ENCODE data around the gene PCDHGA10. TPM values are rescaled to one million over a fixed set of nuclear protein-coding genes. Genes with fewer than 3 reads are reported as not detected.
"Not testable (repeated sequence)": the region's sequence is repeated elsewhere in the genome, so short reads cannot be mapped to it uniquely, and the experiment has no call there.

Gene PCDHGA10
- total RNA-seq, 2 experiments from 2014 or later = not detected

DNA sequence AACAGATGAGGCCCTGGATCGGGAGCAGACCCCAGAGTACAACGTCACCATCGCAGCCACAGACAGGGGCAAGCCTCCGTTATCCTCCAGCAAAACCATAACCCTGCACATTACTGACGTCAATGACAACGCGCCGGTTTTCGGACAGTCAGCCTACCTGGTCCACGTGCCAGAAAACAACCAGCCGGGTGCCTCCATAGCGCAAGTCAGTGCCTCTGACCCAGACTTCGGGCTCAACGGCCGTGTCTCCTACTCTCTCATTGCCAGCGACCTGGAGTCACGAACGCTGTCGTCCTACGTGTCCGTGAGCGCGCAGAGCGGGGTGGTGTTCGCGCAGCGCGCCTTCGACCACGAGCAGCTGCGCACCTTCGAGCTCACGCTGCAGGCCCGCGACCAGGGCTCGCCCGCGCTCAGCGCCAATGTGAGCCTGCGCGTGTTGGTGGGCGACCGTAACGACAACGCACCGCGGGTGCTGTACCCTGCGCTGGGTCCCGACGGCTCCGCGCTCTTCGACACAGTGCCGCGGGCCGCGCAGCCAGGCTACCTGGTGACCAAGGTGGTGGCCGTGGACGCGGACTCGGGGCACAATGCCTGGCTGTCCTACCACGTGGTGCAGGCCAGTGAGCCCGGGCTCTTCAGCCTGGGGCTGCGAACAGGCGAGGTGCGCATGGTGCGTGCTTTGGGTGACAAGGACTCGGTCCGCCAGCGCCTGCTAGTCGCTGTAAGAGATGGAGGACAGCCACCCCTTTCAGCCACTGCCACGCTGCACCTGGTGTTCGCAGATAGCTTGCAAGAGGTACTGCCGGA lies 6.5 kb downstream of the PCDHGA10 start:
- peaks cover 11% of the 10 kb centered on the region for H3K36me3 Mint-ChIP-seq
- peaks cover 8% of the 10 kb centered on the region for H3K9me3 Mint-ChIP-seq (ENCODE audit: low read depth)
- H3K27me3 Mint-ChIP-seq = peaks cover 77% of the 10 kb centered on the region
- no peak overlapping the region for H3K27ac Mint-ChIP-seq
- CTCF ChIA-PET = interaction anchor here (1.1 to 2.1 kb wide), 5 partner anchors 11 to 145 kb away, joined by 3 to 23 read pairs (median 8); partner anchors contain the start of gene PCDHGA12
- ATAC-seq (no peak), DNase-seq (no peak)
- no peak overlapping the region for H3K4me3 Mint-ChIP-seq
- peaks cover 12% of the 10 kb centered on the region for H3K4me1 Mint-ChIP-seq

DNA sequence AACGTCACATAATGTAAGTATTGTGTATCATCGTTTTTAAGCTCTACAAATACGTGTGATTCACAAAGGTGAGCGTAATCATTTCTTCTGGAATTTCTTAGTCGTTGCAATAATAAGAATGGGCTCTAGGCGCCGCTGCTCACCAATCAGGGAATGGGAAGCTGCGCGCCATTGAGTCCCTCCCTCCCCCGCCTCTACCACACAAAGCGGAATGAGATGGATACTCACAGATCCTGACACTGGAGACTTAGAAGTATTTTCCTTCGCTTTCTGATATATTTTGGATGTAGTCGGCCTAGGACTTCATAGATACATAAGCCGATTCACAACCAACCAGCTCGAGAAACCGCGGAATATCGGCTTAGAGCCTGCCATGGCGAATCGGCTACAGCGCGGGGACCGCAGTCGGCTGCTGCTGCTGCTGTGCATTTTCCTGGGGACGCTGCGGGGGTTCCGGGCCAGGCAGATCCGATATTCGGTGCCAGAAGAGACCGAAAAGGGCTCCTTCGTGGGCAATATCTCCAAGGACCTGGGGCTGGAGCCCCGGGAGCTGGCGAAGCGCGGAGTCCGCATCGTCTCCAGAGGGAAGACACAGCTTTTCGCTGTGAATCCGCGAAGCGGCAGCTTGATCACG lies 8.2 kb downstream of the PCDHGA10 start, which contains the start of gene PCDHGA11:
TSS of gene PCDHGA11 (plus strand) at position 197 of the 634 bp plus-strand sequence. CDS start at position 374, 177 bp downstream.
- Mint-ChIP-seq H3K4me3 (peak within 1 kb of the TSS; percentile 65), H3K9me3 (ENCODE audit: low read depth) (peaks cover 8% of the 10 kb centered on the region), H3K27ac (peak within 1 kb of the TSS; percentile 54), H3K36me3 (peaks cover 7% of the 10 kb centered on the region), H3K27me3 (peaks cover 76% of the 10 kb centered on the region), H3K4me1 (peaks cover 9% of the 10 kb centered on the region)
- DNase-seq = peak; percentile 57
- ATAC-seq = no peak
- CTCF ChIA-PET = interaction anchor here (0.8 to 2.4 kb wide), 23 partner anchors 8 to 221 kb away, joined by 3 to 23 read pairs (median 4); partner anchors contain the start of genes PCDHB11, PCDHGA10, PCDHGA12 and PCDHGA4

DNA sequence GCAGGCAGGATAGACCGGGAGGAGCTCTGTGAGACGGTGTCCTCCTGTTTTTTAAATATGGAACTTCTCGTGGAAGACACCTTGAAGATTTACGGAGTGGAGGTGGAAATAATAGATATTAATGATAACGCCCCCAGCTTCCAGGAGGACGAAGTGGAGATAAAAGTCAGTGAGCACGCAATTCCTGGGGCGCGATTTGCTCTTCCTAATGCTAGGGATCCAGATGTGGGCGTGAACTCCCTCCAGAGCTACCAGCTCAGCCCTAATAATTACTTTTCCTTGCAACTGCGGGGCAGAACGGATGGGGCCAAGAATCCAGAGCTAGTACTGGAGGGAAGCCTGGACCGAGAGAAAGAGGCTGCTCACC lies 8.7 kb downstream of the PCDHGA10 start:
- DNase-seq (no peak), ATAC-seq (no peak)
- peaks cover 8% of the 10 kb centered on the region for H3K9me3 Mint-ChIP-seq (ENCODE audit: low read depth)
- peaks cover 7% of the 10 kb centered on the region for H3K36me3 Mint-ChIP-seq
- H3K4me1 Mint-ChIP-seq = peaks cover 9% of the 10 kb centered on the region
- H3K27me3 Mint-ChIP-seq = peaks cover 73% of the 10 kb centered on the region
- H3K4me3 Mint-ChIP-seq = peak overlapping the region; percentile 65
- CTCF ChIA-PET = interaction anchor here (0.6 to 2.4 kb wide), 20 partner anchors 8 to 222 kb away, joined by 3 to 23 read pairs (median 4); partner anchors contain the start of genes PCDHB11, PCDHGA10, PCDHGA12 and PCDHGA5
- H3K27ac Mint-ChIP-seq = peak overlapping the region; percentile 54

DNA sequence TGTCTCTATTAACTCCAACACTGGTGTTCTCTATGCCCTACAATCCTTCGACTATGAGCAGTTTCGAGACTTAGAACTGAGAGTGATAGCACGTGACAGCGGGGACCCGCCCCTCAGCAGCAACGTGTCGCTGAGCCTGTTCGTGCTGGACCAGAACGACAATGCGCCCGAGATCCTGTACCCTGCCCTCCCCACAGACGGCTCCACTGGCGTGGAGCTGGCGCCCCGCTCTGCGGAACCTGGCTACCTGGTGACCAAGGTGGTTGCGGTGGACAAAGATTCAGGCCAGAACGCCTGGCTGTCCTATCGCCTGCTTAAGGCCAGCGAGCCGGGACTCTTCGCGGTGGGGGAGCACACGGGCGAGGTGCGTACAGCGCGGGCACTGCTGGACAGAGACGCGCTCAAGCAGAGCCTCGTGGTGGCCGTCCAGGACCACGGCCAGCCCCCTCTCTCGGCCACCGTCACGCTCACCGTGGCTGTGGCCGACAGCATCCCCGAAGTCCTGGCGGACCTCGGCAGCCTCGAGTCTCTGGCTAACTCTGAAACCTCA lies 10.0 kb downstream of the PCDHGA10 start:
- H3K36me3 Mint-ChIP-seq = peaks cover 7% of the 10 kb centered on the region
- peaks cover 7% of the 10 kb centered on the region for H3K4me1 Mint-ChIP-seq
- ATAC-seq = no peak
- DNase-seq = no peak
- H3K27ac Mint-ChIP-seq = no peak overlapping the region
- CTCF ChIA-PET = interaction anchor here (1.1 to 2.4 kb wide), 2 partner anchors 10 to 100 kb away, joined by 3 to 6 read pairs; partner anchors contain the start of gene PCDHGA10
- H3K9me3 Mint-ChIP-seq (ENCODE audit: low read depth) = peaks cover 8% of the 10 kb centered on the region
- H3K4me3 Mint-ChIP-seq = no peak overlapping the region
- peaks cover 73% of the 10 kb centered on the region for H3K27me3 Mint-ChIP-seq

DNA sequence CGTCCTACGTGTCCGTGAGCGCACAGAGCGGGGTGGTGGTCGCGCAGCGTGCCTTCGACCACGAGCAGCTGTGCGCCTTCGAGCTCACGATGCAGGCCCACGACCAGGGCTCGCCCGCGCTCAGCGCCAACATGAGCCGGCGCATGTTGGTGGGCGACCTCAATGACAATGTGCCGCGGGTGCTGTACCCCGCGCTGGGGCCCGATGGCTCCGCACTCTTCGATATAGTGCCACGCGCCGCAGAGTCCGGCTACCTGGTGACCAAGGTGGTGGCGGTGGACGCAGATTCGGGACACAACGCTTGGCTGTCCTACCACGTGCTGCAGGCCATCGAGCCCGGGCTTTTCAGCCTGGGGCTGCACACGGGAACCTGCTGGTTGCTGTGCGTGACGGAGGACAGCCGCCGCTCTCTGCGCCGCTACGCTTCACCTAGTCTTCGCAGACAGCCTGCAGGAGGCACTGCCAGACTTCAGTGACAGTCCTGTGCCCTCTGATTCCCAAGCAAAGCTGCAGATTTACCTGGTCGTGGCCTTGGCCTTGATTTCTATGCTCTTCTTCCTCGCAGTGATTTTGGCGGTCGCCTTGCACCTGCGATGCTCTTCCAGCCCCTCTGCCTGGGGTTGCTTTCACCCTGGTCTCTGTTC lies 15.1 kb downstream of the PCDHGA10 start:
- Mint-ChIP-seq H3K4me3 (no peak overlapping the region), H3K9me3 (ENCODE audit: low read depth) (peaks cover 14% of the 10 kb centered on the region), H3K4me1 (peaks cover 5% of the 10 kb centered on the region), H3K27me3 (peaks cover 60% of the 10 kb centered on the region), H3K36me3 (peaks cover 4% of the 10 kb centered on the region), H3K27ac (no peak overlapping the region)
- DNase-seq (no peak), ATAC-seq (no peak)
- CTCF ChIA-PET = no interaction called here

DNA sequence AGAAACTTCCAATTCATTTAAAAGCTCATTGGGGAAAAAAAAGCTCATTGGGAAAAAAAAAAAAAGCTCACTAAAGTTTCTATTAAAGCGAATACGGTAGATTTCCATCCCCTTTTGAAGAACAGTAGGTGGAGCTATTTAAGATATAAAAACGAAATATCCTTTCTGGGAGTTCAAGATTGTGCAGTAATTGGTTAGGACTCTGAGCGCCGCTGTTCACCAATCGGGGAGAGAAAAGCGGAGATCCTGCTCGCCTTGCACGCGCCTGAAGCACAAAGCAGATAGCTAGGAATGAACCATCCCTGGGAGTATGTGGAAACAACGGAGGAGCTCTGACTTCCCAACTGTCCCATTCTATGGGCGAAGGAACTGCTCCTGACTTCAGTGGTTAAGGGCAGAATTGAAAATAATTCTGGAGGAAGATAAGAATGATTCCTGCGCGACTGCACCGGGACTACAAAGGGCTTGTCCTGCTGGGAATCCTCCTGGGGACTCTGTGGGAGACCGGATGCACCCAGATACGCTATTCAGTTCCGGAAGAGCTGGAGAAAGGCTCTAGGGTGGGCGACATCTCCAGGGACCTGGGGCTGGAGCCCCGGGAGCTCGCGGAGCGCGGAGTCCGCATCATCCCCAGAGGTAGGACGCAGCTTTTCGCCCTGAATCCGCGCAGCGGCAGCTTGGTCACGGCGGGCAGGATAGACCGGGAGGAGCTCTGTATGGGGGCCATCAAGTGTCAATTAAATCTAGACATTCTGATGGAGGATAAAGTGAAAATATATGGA lies 17.7 kb downstream of the PCDHGA10 start, which contains the start of gene PCDHGA12:
TSS of gene PCDHGA12 (plus strand) at position 176 of the 782 bp plus-strand sequence. CDS start at position 429, 253 bp downstream.
- Mint-ChIP-seq H3K4me1 (peaks cover 5% of the 10 kb centered on the region), H3K36me3 (peaks cover 6% of the 10 kb centered on the region), H3K9me3 (ENCODE audit: low read depth) (peaks cover 18% of the 10 kb centered on the region), H3K4me3 (peak within 1 kb of the TSS; percentile 43), H3K27ac (peak within 1 kb of the TSS; percentile 69), H3K27me3 (peaks cover 52% of the 10 kb centered on the region)
- CTCF ChIA-PET = interaction anchor here (0.7 to 2.2 kb wide), 19 partner anchors 10 to 134 kb away, joined by 3 to 23 read pairs (median 3); partner anchors contain the start of genes PCDHGA1, PCDHGA10, PCDHGA11 and PCDHGA6
- no peak for DNase-seq
- ATAC-seq = no peak

DNA sequence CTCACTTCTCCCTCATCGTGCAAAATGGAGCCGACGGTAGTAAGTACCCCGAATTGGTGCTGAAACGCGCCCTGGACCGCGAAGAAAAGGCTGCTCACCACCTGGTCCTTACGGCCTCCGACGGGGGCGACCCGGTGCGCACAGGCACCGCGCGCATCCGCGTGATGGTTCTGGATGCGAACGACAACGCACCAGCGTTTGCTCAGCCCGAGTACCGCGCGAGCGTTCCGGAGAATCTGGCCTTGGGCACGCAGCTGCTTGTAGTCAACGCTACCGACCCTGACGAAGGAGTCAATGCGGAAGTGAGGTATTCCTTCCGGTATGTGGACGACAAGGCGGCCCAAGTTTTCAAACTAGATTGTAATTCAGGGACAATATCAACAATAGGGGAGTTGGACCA lies 18.5 kb downstream of the PCDHGA10 start:
- H3K4me1 Mint-ChIP-seq = peaks cover 5% of the 10 kb centered on the region
- DNase-seq = no peak
- peaks cover 47% of the 10 kb centered on the region for H3K27me3 Mint-ChIP-seq
- H3K36me3 Mint-ChIP-seq = peaks cover 6% of the 10 kb centered on the region
- no peak for ATAC-seq
- no peak overlapping the region for H3K27ac Mint-ChIP-seq
- peaks cover 18% of the 10 kb centered on the region for H3K9me3 Mint-ChIP-seq (ENCODE audit: low read depth)
- peak overlapping the region; percentile 29 for H3K4me3 Mint-ChIP-seq
- CTCF ChIA-PET = interaction anchor here (1.0 to 2.2 kb wide), 8 partner anchors 11 to 101 kb away, joined by 3 to 23 read pairs (median 5); partner anchors contain the start of genes PCDHGA1, PCDHGA11, PCDHGB5 and PCDHGB7

DNA sequence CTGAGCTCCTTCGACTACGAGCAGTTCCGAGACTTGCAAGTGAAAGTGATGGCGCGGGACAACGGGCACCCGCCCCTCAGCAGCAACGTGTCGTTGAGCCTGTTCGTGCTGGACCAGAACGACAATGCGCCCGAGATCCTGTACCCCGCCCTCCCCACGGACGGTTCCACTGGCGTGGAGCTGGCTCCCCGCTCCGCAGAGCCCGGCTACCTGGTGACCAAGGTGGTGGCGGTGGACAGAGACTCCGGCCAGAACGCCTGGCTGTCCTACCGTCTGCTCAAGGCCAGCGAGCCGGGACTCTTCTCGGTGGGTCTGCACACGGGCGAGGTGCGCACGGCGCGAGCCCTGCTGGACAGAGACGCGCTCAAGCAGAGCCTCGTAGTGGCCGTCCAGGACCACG lies 19.5 kb downstream of the PCDHGA10 start:
- CTCF ChIA-PET, H3K36me3 Mint-ChIP-seq, H3K4me3 Mint-ChIP-seq, H3K4me1 Mint-ChIP-seq, DNase-seq, ATAC-seq: not testable (repeated sequence)
- Mint-ChIP-seq H3K27ac (peak overlapping the region; percentile 5), H3K27me3 (peaks cover 46% of the 10 kb centered on the region), H3K9me3 (ENCODE audit: low read depth) (peaks cover 18% of the 10 kb centered on the region)

DNA sequence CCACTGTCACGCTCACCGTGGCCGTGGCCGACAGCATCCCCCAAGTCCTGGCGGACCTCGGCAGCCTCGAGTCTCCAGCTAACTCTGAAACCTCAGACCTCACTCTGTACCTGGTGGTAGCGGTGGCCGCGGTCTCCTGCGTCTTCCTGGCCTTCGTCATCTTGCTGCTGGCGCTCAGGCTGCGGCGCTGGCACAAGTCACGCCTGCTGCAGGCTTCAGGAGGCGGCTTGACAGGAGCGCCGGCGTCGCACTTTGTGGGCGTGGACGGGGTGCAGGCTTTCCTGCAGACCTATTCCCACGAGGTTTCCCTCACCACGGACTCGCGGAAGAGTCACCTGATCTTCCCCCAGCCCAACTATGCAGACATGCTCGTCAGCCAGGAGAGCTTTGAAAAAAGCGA lies 19.9 kb downstream of the PCDHGA10 start:
- H3K36me3 Mint-ChIP-seq, H3K27ac Mint-ChIP-seq, H3K4me1 Mint-ChIP-seq, CTCF ChIA-PET, ATAC-seq, H3K4me3 Mint-ChIP-seq, DNase-seq: not testable (repeated sequence)
- Mint-ChIP-seq H3K27me3 (peaks cover 46% of the 10 kb centered on the region), H3K9me3 (ENCODE audit: low read depth) (peaks cover 18% of the 10 kb centered on the region)

DNA sequence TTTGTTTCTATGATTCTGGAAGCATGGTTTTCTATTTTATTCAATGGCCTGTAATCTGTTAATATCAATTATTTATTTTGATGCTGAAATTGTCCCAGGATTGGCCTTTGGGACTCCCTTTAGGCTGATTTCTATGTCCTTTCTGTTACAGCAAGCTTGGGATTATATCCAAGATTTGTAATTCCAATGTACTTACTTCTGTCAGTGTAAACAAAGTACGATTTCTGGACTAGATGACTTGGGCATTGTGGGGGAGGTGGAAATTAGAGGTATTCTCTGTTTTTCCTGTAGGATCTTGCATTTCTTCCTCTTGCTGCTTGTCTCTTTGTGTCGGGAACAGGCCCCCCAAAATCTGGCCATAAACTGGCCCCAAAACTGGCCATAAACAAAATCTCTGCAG lies 21.2 kb downstream of the PCDHGA10 start:
- peaks cover 38% of the 10 kb centered on the region for H3K27me3 Mint-ChIP-seq
- peaks cover 6% of the 10 kb centered on the region for H3K36me3 Mint-ChIP-seq
- H3K4me3 Mint-ChIP-seq = no peak overlapping the region
- ATAC-seq = no peak
- peaks cover 14% of the 10 kb centered on the region for H3K9me3 Mint-ChIP-seq (ENCODE audit: low read depth)
- H3K27ac Mint-ChIP-seq = no peak overlapping the region
- DNase-seq = no peak
- CTCF ChIA-PET = no interaction called here
- peaks cover 5% of the 10 kb centered on the region for H3K4me1 Mint-ChIP-seq

DNA sequence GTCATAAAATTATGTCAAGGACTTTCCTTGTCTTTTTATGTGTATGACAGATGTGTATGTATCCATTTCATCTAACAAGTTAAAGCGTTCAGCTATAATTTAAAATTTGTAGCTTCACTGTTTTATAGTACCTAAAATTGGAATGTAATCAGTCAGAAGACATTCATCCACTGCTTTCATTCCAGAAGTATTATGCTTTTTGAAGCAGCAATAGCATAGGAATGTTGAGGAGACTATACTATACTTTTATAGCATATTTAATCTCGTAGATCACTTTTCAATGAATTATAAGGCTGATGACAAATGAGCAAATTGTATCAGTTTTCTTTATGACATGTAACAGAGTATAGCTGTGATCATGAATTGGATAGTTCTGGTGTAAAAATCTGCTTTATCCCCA lies 24.4 kb downstream of the PCDHGA10 start:
- CTCF ChIA-PET = interaction anchor here (0.7 to 1.5 kb wide), 4 partner anchors 20 to 127 kb away, joined by 3 to 4 read pairs (median 3); partner anchors contain the start of gene PCDHGB7
- Mint-ChIP-seq H3K4me1 (no peaks in the 10 kb centered on the region), H3K4me3 (no peak overlapping the region), H3K9me3 (ENCODE audit: low read depth) (peaks cover 3% of the 10 kb centered on the region), H3K27me3 (peaks cover 18% of the 10 kb centered on the region), H3K27ac (no peak overlapping the region), H3K36me3 (peaks cover 3% of the 10 kb centered on the region)
- DNase-seq (no peak), ATAC-seq (no peak)

Data from activated CD8-positive, alpha-beta memory T cell treated with anti-CD3 and anti-CD28 coated beads, Interleukin-2, amount 10 ng/mL, durations not matched to agents 7 days and 5 days (primary cell).